Measurements from ENCODE around the gene AP2S1.

GRCh38 chr19:46803555-46803954, 47.1 kb downstream of the AP2S1 start:
- TF ChIP-seq CTCF (IDR thresholded peaks at IDR 0.05) = no peak
- TF ChIP-seq ZFX (IDR thresholded peaks at IDR 0.05; ENCODE audit: borderline replicate concordance) = no peak
